GM10248 (cell line): Measurements from ENCODE around the gene TRPC4AP.

Experiments used
- CTCF ChIA-PET: fragments of 300-600 bp; sonication (Branson Sonifier 250); formaldehyde crosslinking; extraction: SDS; loops from one replicate; lab custom pipeline; 2021; ENCODE audit warnings: antibody characterized with exemption; lab: Yijun Ruan, JAX
- POLR2A ChIA-PET: fragments of 350-650 bp; sonication (Branson Sonifier 250); formaldehyde crosslinking; extraction: SDS; loops from one replicate; lab custom pipeline; 2020; ENCODE audit warnings: antibody characterized with exemption; lab: Yijun Ruan, JAX
- DNase-seq: peaks from one replicate; pipeline ENCODE4 v3.0.0; 2012; ENCODE audit errors: extremely low spot score
- CTCF ChIP-seq: IDR thresholded peaks from 2 replicates; pipeline ENCODE4 v1.5.1; 2012; ENCODE audit warnings: mild to moderate bottlenecking, low read depth; ENCODE audit errors: extremely low read depth, missing control alignments, control extremely low read depth

The TRPC4AP gene

GRCh38 chr20:35008411-35009342 lies 83.9 kb downstream of the TRPC4AP start:
- DNase-seq: no peak
- ChIA-PET CTCF (interaction anchor here (1.0 to 1.8 kb wide), 2 partner anchors 12 to 17 kb away, joined by 3 to 5 read pairs; no protein-coding TSS in a partner anchor), POLR2A (no interaction called here)
- TF ChIP-seq CTCF: no peak

DNA sequence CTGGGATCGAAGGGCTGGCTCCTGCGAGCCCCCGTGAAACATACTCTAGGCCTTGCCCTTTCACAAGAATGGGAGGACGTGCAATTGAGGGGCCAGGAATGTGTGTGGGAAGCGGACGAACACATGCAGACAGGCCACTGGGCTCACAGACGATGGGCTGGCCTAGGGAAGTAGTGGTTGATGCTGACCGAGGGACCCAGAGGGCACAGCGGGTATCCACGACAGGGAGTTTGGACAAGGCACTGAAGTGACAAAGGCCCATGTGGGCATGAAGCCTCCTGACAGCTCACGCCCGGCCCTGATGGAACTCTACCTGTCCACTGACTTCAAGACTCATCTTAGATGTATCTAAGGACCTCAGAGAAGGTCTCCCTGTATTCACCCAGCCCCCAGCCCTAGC lies 84.7 kb downstream of the TRPC4AP start:
- no peak for TF ChIP-seq CTCF
- POLR2A ChIA-PET: no interaction called here
- no peak for DNase-seq
- CTCF ChIA-PET: interaction anchor here (0.6 to 1.8 kb wide), 2 partner anchors 11 to 134 kb away, joined by 3 to 5 read pairs; no protein-coding TSS in a partner anchor

DNA sequence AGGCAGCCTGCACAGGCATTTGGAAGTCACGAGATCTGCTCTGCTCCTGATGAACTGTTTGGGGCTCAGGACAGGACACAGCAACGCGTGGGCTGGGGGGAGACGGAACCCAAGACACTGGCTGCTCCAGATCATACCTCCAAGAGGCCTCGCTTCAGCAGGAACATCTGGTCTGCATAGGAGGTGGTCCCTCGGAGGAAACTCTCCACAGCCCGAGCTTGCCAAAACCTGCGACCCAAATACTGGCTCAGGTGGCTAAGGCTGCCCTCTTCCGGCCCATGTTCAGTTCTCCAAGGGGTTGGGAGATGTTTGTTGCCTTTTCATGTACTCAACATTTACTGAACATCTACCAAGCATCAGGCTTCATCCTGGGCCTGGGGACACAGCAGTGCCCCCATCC lies 85.2 kb downstream of the TRPC4AP start:
- ChIA-PET POLR2A (no interaction called here), CTCF (interaction anchor here (0.6 to 1.8 kb wide), 2 partner anchors 10 to 133 kb away, joined by 3 to 5 read pairs; no protein-coding TSS in a partner anchor)
- TF ChIP-seq CTCF: no peak
- DNase-seq: no peak

- no peak for DNase-seq
- ChIA-PET POLR2A (no interaction called here), CTCF (interaction anchor here (1.8 kb wide), 1 partner anchor 9 kb away, joined by 5 read pairs; no protein-coding TSS in a partner anchor)
- no peak for TF ChIP-seq CTCF
Measured at GRCh38 chr20:35006531-35006971, 86.1 kb downstream of the TRPC4AP start.

DNA sequence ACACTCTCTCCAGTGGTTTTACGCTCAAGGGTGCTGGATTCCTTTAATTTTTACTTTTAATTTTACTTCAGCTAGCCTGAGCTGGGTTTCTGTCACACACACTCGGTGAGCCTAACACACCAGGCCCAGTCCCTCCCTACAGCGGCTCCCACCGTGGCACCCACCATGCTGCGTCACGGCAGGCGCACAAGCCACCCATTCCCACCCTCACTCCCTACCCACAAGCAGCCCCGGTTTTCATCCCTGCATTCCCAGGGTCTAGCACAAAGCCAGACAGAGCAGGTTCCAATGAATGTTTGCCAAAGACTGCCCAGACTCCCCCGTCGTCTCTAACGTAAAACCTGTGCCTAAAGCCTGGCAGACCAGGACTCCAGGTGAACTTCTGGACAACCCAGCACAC lies 86.6 kb downstream of the TRPC4AP start:
- POLR2A ChIA-PET: no interaction called here
- no peak for TF ChIP-seq CTCF
- CTCF ChIA-PET: no interaction called here
- DNase-seq: no peak

DNA sequence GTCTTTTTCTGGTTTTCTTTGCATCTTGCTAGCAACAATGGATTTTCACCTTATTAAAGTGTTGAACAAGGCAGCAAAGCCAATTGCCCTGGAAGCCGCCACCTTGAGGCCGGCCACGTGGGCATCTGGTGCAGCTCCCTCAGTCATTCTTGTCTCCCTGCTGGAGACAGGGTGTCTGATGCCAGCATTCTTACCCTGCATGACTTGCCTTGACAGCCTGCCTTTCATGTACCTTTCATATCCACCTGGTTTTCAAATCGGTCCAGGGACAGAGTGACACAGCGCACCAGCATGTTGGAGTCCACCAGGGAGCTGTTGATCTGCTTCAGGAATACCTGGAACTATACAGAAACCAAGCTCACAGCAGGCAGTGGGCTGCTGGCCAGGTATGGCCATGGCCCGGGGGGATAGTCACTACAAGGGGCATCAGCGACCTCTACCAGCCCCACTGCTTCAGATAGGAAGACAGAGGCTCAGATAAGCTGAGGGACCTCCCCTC lies 87.1 kb downstream of the TRPC4AP start:
- ChIA-PET POLR2A (no interaction called here), CTCF (interaction anchor here (0.8 kb wide), 1 partner anchor 130 kb away, joined by 3 read pairs; no protein-coding TSS in a partner anchor)
- no peak for TF ChIP-seq CTCF
- no peak for DNase-seq
